Measurements from ENCODE around the gene ZNF804A. TPM values are rescaled to one million over a fixed set of nuclear protein-coding genes. Genes with fewer than 3 reads are reported as not detected.

Gene ZNF804A
- total RNA-seq, 4 donors from 2014 or later, result 0.42 to 0.44 TPM; not detected in 2

DNA sequence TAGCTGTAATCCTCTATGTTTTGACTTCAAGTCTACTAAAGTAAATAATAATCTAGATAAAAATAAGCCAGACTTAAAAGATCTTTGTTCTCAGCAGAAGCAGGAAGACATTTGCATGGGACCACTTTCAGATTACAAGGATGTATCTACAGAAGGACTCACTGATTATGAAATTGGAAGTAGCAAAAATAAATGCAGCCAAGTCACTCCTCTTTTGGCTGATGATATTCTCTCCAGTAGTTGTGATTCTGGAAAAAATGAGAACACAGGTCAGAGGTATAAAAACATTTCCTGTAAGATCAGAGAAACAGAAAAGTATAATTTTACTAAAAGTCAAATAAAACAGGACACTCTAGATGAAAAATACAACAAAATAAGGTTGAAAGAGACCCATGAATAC lies 338.4 kb downstream of the ZNF804A start:
- no peaks in the 10 kb centered on the region for H3K9me3 ChIP-seq
- no peak overlapping the region for H3K27ac ChIP-seq
- no peaks in the 10 kb centered on the region for H3K27me3 ChIP-seq
- no peak for DNase-seq (ENCODE audit: low spot score in 2 of 2)
- TF ChIP-seq EP300 (IDR thresholded peaks at IDR 0.05), result no peak
- TF ChIP-seq POLR2A (IDR thresholded peaks at IDR 0.05), result no peak
- TF ChIP-seq, protein P1, sequence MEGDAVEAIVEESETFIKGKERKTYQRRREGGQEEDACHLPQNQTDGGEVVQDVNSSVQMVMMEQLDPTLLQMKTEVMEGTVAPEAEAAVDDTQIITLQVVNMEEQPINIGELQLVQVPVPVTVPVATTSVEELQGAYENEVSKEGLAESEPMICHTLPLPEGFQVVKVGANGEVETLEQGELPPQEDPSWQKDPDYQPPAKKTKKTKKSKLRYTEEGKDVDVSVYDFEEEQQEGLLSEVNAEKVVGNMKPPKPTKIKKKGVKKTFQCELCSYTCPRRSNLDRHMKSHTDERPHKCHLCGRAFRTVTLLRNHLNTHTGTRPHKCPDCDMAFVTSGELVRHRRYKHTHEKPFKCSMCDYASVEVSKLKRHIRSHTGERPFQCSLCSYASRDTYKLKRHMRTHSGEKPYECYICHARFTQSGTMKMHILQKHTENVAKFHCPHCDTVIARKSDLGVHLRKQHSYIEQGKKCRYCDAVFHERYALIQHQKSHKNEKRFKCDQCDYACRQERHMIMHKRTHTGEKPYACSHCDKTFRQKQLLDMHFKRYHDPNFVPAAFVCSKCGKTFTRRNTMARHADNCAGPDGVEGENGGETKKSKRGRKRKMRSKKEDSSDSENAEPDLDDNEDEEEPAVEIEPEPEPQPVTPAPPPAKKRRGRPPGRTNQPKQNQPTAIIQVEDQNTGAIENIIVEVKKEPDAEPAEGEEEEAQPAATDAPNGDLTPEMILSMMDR (IDR thresholded peaks at IDR 0.05), result no peak
- H3K4me1 ChIP-seq, result no peaks in the 10 kb centered on the region
- no peaks in the 10 kb centered on the region for H3K36me3 ChIP-seq
- H3K4me3 ChIP-seq, result no peak overlapping the region

DNA sequence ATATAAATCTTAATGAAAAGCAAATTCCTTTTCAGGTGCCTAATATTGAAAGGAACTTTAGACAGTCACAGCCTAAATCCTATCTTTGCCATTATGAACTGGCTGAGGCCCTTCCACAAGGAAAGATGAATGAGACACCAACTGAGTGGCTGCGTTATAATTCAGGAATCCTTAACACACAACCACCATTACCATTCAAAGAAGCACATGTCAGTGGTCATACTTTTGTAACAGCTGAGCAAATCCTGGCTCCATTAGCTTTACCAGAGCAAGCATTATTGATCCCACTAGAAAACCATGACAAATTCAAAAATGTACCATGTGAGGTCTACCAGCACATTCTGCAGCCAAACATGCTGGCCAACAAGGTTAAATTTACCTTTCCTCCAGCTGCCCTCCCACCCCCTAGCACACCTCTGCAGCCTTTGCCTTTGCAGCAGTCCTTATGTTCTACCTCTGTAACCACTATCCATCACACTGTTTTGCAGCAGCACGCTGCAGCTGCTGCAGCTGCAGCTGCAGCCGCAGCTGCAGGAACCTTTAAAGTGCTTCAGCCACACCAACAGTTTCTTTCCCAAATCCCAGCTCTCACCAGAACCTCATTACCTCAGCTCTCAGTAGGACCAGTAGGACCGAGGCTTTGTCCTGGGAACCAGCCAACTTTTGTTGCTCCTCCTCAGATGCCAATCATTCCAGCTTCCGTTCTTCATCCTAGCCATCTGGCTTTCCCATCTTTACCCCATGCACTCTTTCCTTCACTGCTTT lies 340.1 kb downstream of the ZNF804A start:
- no peaks in the 10 kb centered on the region for H3K4me1 ChIP-seq
- no peaks in the 10 kb centered on the region for H3K36me3 ChIP-seq
- no peaks in the 10 kb centered on the region for H3K9me3 ChIP-seq
- no peak overlapping the region for H3K27ac ChIP-seq
- H3K27me3 ChIP-seq, result no peaks in the 10 kb centered on the region
- TF ChIP-seq EP300 (IDR thresholded peaks at IDR 0.05), result no peak
- 56 to 67% methylated on average over 5 of the region's 5 CpGs for WGBS, 2 donors
- H3K4me3 ChIP-seq, result no peak overlapping the region
- DNase-seq (ENCODE audit: low spot score in 2 of 2), result no peak

GRCh38 chr2:184945326-184945725 lies 347.0 kb downstream of the ZNF804A start:
- H3K36me3 ChIP-seq, result no peaks in the 10 kb centered on the region
- TF ChIP-seq POLR2A (IDR thresholded peaks at IDR 0.05) (no peak), EP300 (IDR thresholded peaks at IDR 0.05) (no peak)
- TF ChIP-seq, protein P1 (IDR thresholded peaks at IDR 0.05), result no peak
- H3K27ac ChIP-seq, result no peak overlapping the region
- no peak overlapping the region for H3K4me3 ChIP-seq
- no peaks in the 10 kb centered on the region for H3K27me3 ChIP-seq
- no peaks in the 10 kb centered on the region for H3K4me1 ChIP-seq
- no peaks in the 10 kb centered on the region for H3K9me3 ChIP-seq
- WGBS, 2 donors, result 34 to 38% methylated on average over 4 of the region's 4 CpGs
- DNase-seq (ENCODE audit: low spot score in 2 of 2), result no peak

DNA sequence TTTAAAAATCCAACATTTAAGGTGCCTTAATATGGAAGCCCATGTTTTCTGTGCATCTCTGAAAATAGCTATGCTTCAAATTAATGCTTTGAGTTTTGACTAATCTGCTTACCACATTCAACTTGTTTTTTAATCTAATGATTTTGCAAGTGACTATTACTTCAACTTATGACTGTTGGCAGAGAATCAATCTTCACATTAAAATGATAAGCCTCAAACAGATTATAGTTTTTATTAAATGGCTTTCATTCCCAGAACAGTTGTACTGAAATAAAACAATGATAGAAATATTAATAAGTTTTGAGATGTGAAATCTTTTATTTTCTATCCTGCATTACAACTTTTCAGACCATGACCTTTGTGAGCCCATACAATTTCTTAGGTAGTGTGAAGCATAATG lies 347.5 kb downstream of the ZNF804A start:
- TF ChIP-seq, protein P1 (IDR thresholded peaks at IDR 0.05), result no peak
- TF ChIP-seq EP300 (IDR thresholded peaks at IDR 0.05), result no peak
- no peaks in the 10 kb centered on the region for H3K4me1 ChIP-seq
- H3K27me3 ChIP-seq, result no peaks in the 10 kb centered on the region
- no peak overlapping the region for H3K27ac ChIP-seq
- H3K36me3 ChIP-seq, result no peaks in the 10 kb centered on the region
- no peak for DNase-seq (ENCODE audit: low spot score in 2 of 2)
- H3K4me3 ChIP-seq, result no peak overlapping the region
- H3K9me3 ChIP-seq, result no peaks in the 10 kb centered on the region

- Histone ChIP-seq H3K36me3 (no peaks in the 10 kb centered on the region), H3K4me3 (no peak overlapping the region), H3K9me3 (no peaks in the 10 kb centered on the region), H3K27me3 (no peaks in the 10 kb centered on the region), H3K27ac (no peak overlapping the region), H3K4me1 (no peaks in the 10 kb centered on the region)
- WGBS, 2 donors, result 89 to 99% methylated on average over 3 of the region's 3 CpGs
- DNase-seq (ENCODE audit: low spot score in 2 of 2), result no peak
- TF ChIP-seq POLR2A (IDR thresholded peaks at IDR 0.05) (no peak), EP300 (IDR thresholded peaks at IDR 0.05) (no peak)
- TF ChIP-seq, protein P1 (IDR thresholded peaks at IDR 0.05), result no peak
Measured at GRCh38 chr2:184956856-184957255, 358.5 kb downstream of the ZNF804A start.
